Panc1 (cell line): Measurements from ENCODE around the gene SEMA4D. TPM values are rescaled to one million over a fixed set of nuclear protein-coding genes. Genes with fewer than 3 reads are reported as not detected.

Experiments
- ATAC-seq: fragments of 200-7000 bp; cut with Tn5 transposase; 2 replicates; pipeline ENCODE4 v1.9.1; 2020; ENCODE audit warnings: mild to moderate bottlenecking, moderate library complexity
- BruUV-seq: library from RNA; stranded (reverse); fragments of 400-500 nt; replicated peaks from 2 replicates; lab custom pipeline; 2021; lab: Mats Ljungman, UMichigan
- CTCF ChIA-PET: fragments of 300-600 bp; sonication (Branson Sonifier 250); formaldehyde crosslinking; loops from one replicate; lab custom pipeline; 2022; ENCODE audit warnings: antibody characterized with exemption; lab: Charles Lee
- POLR2A ChIA-PET: fragments of 300-600 bp; sonication (Branson Sonifier 250); formaldehyde crosslinking; loops from one replicate; lab custom pipeline; 2022; ENCODE audit warnings: antibody characterized with exemption; lab: Charles Lee
- DNase-seq: peaks from one replicate; pipeline ENCODE4 v3.0.0-alpha.2; 2010; ENCODE audit warnings: low read depth, low spot score
- H3K27ac ChIP-seq: 2 replicates; pipeline ENCODE4 v1.5.1; 2011; ENCODE audit warnings: mild to moderate bottlenecking, low read length, inconsistent platforms
- H3K27me3 ChIP-seq: fragments of 200-500 bp; sonication (Bioruptor generic); 2 replicates; pipeline ENCODE4 v1.6.0; 2014; ENCODE audit warnings: low read length, inconsistent platforms; ENCODE audit not compliant: control insufficient read depth, insufficient read depth
- H3K36me3 ChIP-seq: fragments of 200-500 bp; sonication (Bioruptor generic); 2 replicates; pipeline ENCODE4 v1.5.1; 2014; ENCODE audit warnings: inconsistent platforms, mild to moderate bottlenecking, low read length, moderate library complexity; ENCODE audit not compliant: control insufficient read depth, insufficient read depth
- H3K4me1 ChIP-seq: 2 replicates; pipeline ENCODE4 v1.5.1; 2011; ENCODE audit warnings: inconsistent platforms, mild to moderate bottlenecking, low read length, moderate library complexity; ENCODE audit not compliant: control insufficient read depth, insufficient read depth
- H3K4me3 ChIP-seq, 2 experiments: 2 replicates each; pipeline ENCODE4 v1.5.1; 2011 to 2012; ENCODE audit warnings: low read depth in 2 of 2, low read length in 2 of 2, mild to moderate bottlenecking in 2 of 2, inconsistent platforms in 1 of 2, moderate library complexity in 1 of 2
- H3K9me3 ChIP-seq: fragments of 200-500 bp; sonication (Bioruptor generic); 2 replicates; pipeline ENCODE4 v1.5.1; 2014; ENCODE audit warnings: low read depth, mild to moderate bottlenecking, inconsistent platforms, low read length, moderate library complexity; ENCODE audit not compliant: control insufficient read depth, insufficient read depth
- POLR2AphosphoS5 ChIP-seq: IDR thresholded peaks from 2 replicates; pipeline ENCODE4 v1.6.1; 2012; ENCODE audit warnings: mild to moderate bottlenecking, low read depth, low read length, moderate library complexity
- SIN3A ChIP-seq: IDR thresholded peaks from 2 replicates; pipeline ENCODE4 v1.6.1; 2012; ENCODE audit warnings: low read depth, mild to moderate bottlenecking, low read length, moderate library complexity, borderline replicate concordance; ENCODE audit not compliant: insufficient read depth
- TCF7L2 ChIP-seq: IDR thresholded peaks from 2 replicates; pipeline ENCODE4 v1.6.1; 2011; ENCODE audit warnings: mild to moderate bottlenecking, low read depth, low read length, inconsistent platforms
- in situ Hi-C: cut with HindIII; loops from 2 replicates; pipeline ENCODE4 v1.10.0; 2016; ENCODE audit warnings: low sequenced_read_pairs, low pct_unique_long_range_greater_than_20kb
- intact Hi-C: fragments of 100-400 bp; cut with micrococcal nuclease; formaldehyde crosslinking; loops from one replicate; pipeline ENCODE4 v1.10.0; 2022; ENCODE audit not compliant: unreplicated experiment
- total RNA-seq: library from RNA; stranded (reverse); gene quantifications from one replicate; pipeline ENCODE4 v1.2.1, GENCODE V29; 2021; ENCODE audit not compliant: unreplicated experiment
- TF ChIP-seq, protein P1 (sequence below): fragments of 450-650 bp; IDR thresholded peaks from 2 replicates; pipeline ENCODE4 v1.5.1; 2017; ENCODE audit warnings: mild to moderate bottlenecking
- TF ChIP-seq, protein P2 (sequence below), 2 experiments: IDR thresholded peaks; 2 replicates each; pipeline ENCODE4 v1.6.1; 2011 to 2012; ENCODE audit warnings: low read depth in 2 of 2, control low read depth in 1 of 2, low read length in 1 of 2, mild to moderate bottlenecking in 1 of 2, moderate library complexity in 1 of 2; ENCODE audit not compliant: insufficient read depth in 1 of 2

Gene SEMA4D
- total RNA-seq, 1 experiment from 2014 or later = 6.5 TPM

DNA sequence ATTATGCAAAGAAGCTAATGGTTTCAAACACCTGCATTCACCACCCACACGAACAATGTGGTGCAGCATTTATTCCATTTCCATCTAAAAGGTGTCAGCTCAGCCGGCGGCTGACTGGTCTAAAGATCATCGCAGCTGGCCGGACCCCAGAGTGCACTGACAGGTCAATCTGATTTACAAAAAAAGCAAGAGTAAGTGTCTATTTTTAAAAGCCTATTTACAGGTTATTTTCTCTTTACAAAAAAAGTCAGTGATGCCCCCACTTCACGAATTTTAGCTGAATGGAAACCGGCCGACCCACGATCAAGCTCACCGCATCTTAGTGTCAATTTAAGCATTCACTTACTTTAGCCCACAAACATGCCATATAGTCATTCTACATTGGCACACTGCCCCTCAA lies 58.3 kb downstream of the SEMA4D start:
- in situ Hi-C loops = no loop called here
- ChIA-PET CTCF (no interaction called here), POLR2A (no interaction called here)
- Histone ChIP-seq H3K36me3 (no peaks in the 10 kb centered on the region), H3K27ac (no peak overlapping the region), H3K4me3 (no peak overlapping the region), H3K27me3 (no peaks in the 10 kb centered on the region), H3K4me1 (no peaks in the 10 kb centered on the region), H3K9me3 (no peaks in the 10 kb centered on the region)
- DNase-seq (no peak), ATAC-seq (no peak)
- BruUV-seq = no TSS peak
- TF ChIP-seq, protein P1, sequence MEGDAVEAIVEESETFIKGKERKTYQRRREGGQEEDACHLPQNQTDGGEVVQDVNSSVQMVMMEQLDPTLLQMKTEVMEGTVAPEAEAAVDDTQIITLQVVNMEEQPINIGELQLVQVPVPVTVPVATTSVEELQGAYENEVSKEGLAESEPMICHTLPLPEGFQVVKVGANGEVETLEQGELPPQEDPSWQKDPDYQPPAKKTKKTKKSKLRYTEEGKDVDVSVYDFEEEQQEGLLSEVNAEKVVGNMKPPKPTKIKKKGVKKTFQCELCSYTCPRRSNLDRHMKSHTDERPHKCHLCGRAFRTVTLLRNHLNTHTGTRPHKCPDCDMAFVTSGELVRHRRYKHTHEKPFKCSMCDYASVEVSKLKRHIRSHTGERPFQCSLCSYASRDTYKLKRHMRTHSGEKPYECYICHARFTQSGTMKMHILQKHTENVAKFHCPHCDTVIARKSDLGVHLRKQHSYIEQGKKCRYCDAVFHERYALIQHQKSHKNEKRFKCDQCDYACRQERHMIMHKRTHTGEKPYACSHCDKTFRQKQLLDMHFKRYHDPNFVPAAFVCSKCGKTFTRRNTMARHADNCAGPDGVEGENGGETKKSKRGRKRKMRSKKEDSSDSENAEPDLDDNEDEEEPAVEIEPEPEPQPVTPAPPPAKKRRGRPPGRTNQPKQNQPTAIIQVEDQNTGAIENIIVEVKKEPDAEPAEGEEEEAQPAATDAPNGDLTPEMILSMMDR = no peak
- TF ChIP-seq SIN3A = no peak
- TF ChIP-seq, protein P2, sequence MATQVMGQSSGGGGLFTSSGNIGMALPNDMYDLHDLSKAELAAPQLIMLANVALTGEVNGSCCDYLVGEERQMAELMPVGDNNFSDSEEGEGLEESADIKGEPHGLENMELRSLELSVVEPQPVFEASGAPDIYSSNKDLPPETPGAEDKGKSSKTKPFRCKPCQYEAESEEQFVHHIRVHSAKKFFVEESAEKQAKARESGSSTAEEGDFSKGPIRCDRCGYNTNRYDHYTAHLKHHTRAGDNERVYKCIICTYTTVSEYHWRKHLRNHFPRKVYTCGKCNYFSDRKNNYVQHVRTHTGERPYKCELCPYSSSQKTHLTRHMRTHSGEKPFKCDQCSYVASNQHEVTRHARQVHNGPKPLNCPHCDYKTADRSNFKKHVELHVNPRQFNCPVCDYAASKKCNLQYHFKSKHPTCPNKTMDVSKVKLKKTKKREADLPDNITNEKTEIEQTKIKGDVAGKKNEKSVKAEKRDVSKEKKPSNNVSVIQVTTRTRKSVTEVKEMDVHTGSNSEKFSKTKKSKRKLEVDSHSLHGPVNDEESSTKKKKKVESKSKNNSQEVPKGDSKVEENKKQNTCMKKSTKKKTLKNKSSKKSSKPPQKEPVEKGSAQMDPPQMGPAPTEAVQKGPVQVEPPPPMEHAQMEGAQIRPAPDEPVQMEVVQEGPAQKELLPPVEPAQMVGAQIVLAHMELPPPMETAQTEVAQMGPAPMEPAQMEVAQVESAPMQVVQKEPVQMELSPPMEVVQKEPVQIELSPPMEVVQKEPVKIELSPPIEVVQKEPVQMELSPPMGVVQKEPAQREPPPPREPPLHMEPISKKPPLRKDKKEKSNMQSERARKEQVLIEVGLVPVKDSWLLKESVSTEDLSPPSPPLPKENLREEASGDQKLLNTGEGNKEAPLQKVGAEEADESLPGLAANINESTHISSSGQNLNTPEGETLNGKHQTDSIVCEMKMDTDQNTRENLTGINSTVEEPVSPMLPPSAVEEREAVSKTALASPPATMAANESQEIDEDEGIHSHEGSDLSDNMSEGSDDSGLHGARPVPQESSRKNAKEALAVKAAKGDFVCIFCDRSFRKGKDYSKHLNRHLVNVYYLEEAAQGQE (IDR thresholded peaks at IDR 0.05; ENCODE audit: insufficient read depth in 1 of 2, low read depth in 2 of 2, low read length in 1 of 2) = no peak
- no peak for TF ChIP-seq POLR2AphosphoS5
- no peak for TF ChIP-seq TCF7L2
- intact Hi-C loops = no loop called here

DNA sequence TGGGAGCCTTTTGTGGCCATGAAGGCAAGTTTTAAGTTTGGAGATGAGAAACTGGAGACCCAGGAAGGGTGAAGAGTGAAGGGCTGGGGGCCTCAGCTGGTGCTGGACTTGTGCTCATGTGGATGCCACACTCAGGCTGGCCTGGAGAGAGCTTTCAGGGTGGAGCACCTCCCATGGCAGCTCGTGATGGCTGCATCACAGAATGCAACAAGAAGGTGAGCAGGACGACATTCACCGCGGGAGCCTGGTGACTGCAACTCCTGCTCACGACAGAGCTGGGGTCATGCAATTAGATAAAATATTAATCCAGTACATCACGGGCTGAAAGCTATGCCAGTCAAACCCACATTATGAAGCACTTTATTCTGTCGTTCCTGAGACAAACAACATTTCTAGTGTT lies 59.7 kb downstream of the SEMA4D start:
- POLR2A ChIA-PET = no interaction called here
- no peak overlapping the region for H3K27ac ChIP-seq
- CTCF ChIA-PET = no interaction called here
- DNase-seq (no peak), ATAC-seq (no peak)
- H3K9me3 ChIP-seq = no peaks in the 10 kb centered on the region
- no peak overlapping the region for H3K4me3 ChIP-seq
- no TSS peak for BruUV-seq
- in situ Hi-C loops = no loop called here
- intact Hi-C loops = no loop called here
- H3K4me1 ChIP-seq = no peaks in the 10 kb centered on the region
- TF ChIP-seq, protein P2 (IDR thresholded peaks at IDR 0.05; ENCODE audit: insufficient read depth in 1 of 2, low read depth in 2 of 2, low read length in 1 of 2) = no peak
- TF ChIP-seq POLR2AphosphoS5 = no peak
- TF ChIP-seq SIN3A = no peak
- TF ChIP-seq, protein P1 = no peak
- no peak for TF ChIP-seq TCF7L2
- no peaks in the 10 kb centered on the region for H3K27me3 ChIP-seq
- no peaks in the 10 kb centered on the region for H3K36me3 ChIP-seq
